Measurements from ENCODE around the gene ZBTB12. TPM values are rescaled to one million over a fixed set of nuclear protein-coding genes. Genes with fewer than 3 reads are reported as not detected.
A peak's percentile ranks its signal among the peaks of the same experiment; 100 is the strongest.

Gene ZBTB12
- total RNA-seq, 2 donors from 2014 or later = 25.4 to 29.9 TPM

DNA sequence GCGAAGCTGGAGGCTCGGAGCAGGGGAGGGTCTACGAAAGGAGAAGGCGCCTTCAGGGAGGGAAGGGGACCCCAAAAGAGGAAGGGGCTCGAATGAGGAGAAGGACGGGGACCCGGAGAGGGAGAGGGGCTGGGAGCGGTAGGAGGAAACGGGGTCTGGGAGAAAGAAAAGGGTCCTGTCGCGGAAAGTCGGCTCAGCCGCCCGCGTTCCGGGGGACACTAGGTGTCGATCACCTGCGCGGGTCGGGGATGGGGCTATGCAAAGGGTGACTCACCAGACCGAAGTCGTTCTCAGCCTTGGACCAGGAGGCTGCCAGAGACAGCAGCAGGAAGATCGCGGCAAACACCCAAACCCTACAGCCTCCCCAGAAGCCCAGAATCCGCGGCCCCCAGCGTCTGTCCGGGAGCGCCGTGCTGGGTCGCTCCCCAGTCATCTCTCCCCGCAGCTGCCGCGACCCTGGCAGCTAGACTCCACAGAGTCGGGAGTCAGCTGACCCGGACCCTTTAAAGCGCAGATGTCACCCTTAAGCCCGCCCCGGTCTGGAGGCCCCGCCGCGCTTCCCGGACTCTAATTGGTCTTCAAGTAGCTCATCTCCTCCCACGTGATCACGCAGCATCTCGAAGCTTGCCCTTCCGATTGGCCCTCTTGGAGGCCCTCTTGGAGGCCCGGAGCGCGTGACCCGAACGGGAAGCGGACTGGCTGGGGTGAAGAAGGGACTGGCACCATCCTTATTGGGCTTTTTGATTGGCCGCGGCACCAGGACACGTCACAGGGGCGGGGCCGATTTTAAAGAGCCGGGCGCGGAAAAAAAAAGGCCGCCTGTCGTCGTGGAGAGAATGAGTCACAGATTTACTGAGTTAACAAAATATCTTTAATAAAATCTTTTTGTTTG is 39.3 kb downstream of the ZBTB12 start, which contains the start of gene NEU1:
Gene NEU1 (minus strand): TSS at position 478 of the 892 bp plus-strand sequence. CDS start 45 bp downstream, at position 433.
- no peaks in the 10 kb centered on the region for H3K9me3 ChIP-seq (ENCODE audit: control insufficient read depth, low read length)
- Mint-ChIP-seq H3K27me3 (ENCODE audit: insufficient read depth) (peaks cover 2% of the 10 kb centered on the region), H3K4me1 (peaks cover 14% of the 10 kb centered on the region), H3K9me3 (no peaks in the 10 kb centered on the region), H3K4me3 (peak within 1 kb of the TSS; percentile 92), H3K27ac (peak within 1 kb of the TSS; percentile 97), H3K36me3 (ENCODE audit: low read depth) (peaks cover 21% of the 10 kb centered on the region)
- 0 to 1% methylated on average over 21 to 64 of the region's 64 CpGs for WGBS, 2 experiments (ENCODE audit: insufficient coverage in 1 of 2, insufficient read length in 1 of 2)
- H3K4me1 ChIP-seq (ENCODE audit: control insufficient read depth, insufficient read depth, low read length) = no peaks in the 10 kb centered on the region
- peak within 1 kb of the TSS; percentile 76 for H3K9ac ChIP-seq (ENCODE audit: extremely low read depth, low read length, poor library complexity, severe bottlenecking)
- H3K27me3 ChIP-seq (ENCODE audit: control insufficient read depth, insufficient read depth, low read length, poor library complexity, severe bottlenecking) = no peaks in the 10 kb centered on the region
- H3K36me3 ChIP-seq (ENCODE audit: control insufficient read depth, insufficient read depth, low read length) = peaks cover 27% of the 10 kb centered on the region
- DNase-seq = peak; percentile 100
- no peak for TF ChIP-seq CTCF (conservative IDR thresholded peaks at IDR 0.05)
- peak within 1 kb of the TSS; percentile 97 for H3K4me3 ChIP-seq (ENCODE audit: low read length)
- H3K27ac ChIP-seq (ENCODE audit: low read depth, low read length) = peak within 1 kb of the TSS; percentile 64

DNA sequence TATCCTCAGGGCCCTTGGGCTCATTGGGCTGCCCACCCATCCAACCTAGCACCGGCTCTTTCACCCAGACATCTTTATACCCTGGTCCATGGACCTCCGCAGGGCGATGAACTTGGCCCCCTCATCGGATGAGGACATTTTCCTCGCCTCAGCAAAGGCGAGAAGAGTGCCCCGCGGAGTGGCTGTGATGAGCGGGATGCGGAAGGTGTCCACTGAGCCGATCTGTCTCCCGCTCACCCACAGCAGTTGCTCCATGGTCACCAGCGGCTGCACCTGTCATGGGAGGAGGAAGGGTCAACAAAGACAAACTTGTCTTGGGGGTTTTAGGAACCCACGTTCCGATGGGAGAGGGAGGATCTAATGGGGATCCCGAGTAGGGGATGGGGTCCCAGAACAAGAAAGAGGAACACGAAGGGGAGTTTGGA is 40.0 kb downstream of the ZBTB12 start:
- 59 to 73% methylated on average over 8 to 17 of the region's 17 CpGs for WGBS, 2 experiments (ENCODE audit: insufficient coverage in 1 of 2, insufficient read length in 1 of 2)
- Histone ChIP-seq H3K9me3 (ENCODE audit: control insufficient read depth, low read length) (no peaks in the 10 kb centered on the region), H3K27me3 (ENCODE audit: control insufficient read depth, insufficient read depth, low read length, poor library complexity, severe bottlenecking) (no peaks in the 10 kb centered on the region), H3K4me1 (ENCODE audit: control insufficient read depth, insufficient read depth, low read length) (no peaks in the 10 kb centered on the region), H3K27ac (ENCODE audit: low read depth, low read length) (no peak overlapping the region), H3K4me3 (ENCODE audit: low read length) (peak overlapping the region; percentile 97), H3K36me3 (ENCODE audit: control insufficient read depth, insufficient read depth, low read length) (peaks cover 33% of the 10 kb centered on the region), H3K9ac (ENCODE audit: extremely low read depth, low read length, poor library complexity, severe bottlenecking) (peak overlapping the region; percentile 76)
- Mint-ChIP-seq H3K36me3 (ENCODE audit: low read depth) (peaks cover 27% of the 10 kb centered on the region), H3K4me1 (peaks cover 14% of the 10 kb centered on the region), H3K4me3 (peak overlapping the region; percentile 92), H3K27ac (peak overlapping the region; percentile 97), H3K27me3 (ENCODE audit: insufficient read depth) (peaks cover 2% of the 10 kb centered on the region), H3K9me3 (no peaks in the 10 kb centered on the region)
- DNase-seq = no peak
- TF ChIP-seq CTCF (conservative IDR thresholded peaks at IDR 0.05) = no peak

GRCh38 chr6:31861150-31861549 is 40.7 kb downstream of the ZBTB12 start:
- Mint-ChIP-seq H3K4me3 (peak overlapping the region; percentile 92), H3K27ac (no peak overlapping the region), H3K27me3 (ENCODE audit: insufficient read depth) (peaks cover 2% of the 10 kb centered on the region), H3K36me3 (ENCODE audit: low read depth) (peaks cover 31% of the 10 kb centered on the region), H3K4me1 (peaks cover 14% of the 10 kb centered on the region), H3K9me3 (no peaks in the 10 kb centered on the region)
- no peak for DNase-seq
- Histone ChIP-seq H3K4me3 (ENCODE audit: low read length) (peak overlapping the region; percentile 97), H3K9ac (ENCODE audit: extremely low read depth, low read length, poor library complexity, severe bottlenecking) (no peak overlapping the region), H3K27me3 (ENCODE audit: control insufficient read depth, insufficient read depth, low read length, poor library complexity, severe bottlenecking) (no peaks in the 10 kb centered on the region), H3K36me3 (ENCODE audit: control insufficient read depth, insufficient read depth, low read length) (peaks cover 35% of the 10 kb centered on the region), H3K9me3 (ENCODE audit: control insufficient read depth, low read length) (no peaks in the 10 kb centered on the region), H3K4me1 (ENCODE audit: control insufficient read depth, insufficient read depth, low read length) (no peaks in the 10 kb centered on the region), H3K27ac (ENCODE audit: low read depth, low read length) (no peak overlapping the region)
- no peak for TF ChIP-seq CTCF (conservative IDR thresholded peaks at IDR 0.05)
- WGBS, 2 experiments (ENCODE audit: insufficient coverage in 1 of 2, insufficient read length in 1 of 2) = 96% methylated on average over 5 to 7 of the region's 7 CpGs
